SK-N-SH (cell line): ENCODE data around the gene IL9R. TPM values are rescaled to one million over a fixed set of nuclear protein-coding genes. Genes with fewer than 3 reads are reported as not detected.
"Not testable (repeated sequence)": the region's sequence is repeated elsewhere in the genome, so short reads cannot be mapped to it uniquely, and the experiment has no call there.

Experiments
- CTCF ChIA-PET: fragments of 300-600, 350-600 bp; formaldehyde crosslinking; extraction: SDS; loops from one replicate; lab custom pipeline; 2021; lab: Yijun Ruan, JAX
- POLR2A ChIA-PET: fragments of 350-600 bp; sonication (Branson Sonifier 250); formaldehyde crosslinking; extraction: SDS; loops from one replicate; lab custom pipeline; 2020; ENCODE audit warnings: antibody characterized with exemption, inconsistent platforms; lab: Yijun Ruan, JAX
- DNase-seq: peaks from one replicate; pipeline ENCODE4 v3.0.0; 2012
- H2AFZ ChIP-seq: fragments of 200-600 bp; sonication (generic); 2 replicates; pipeline ENCODE4 v1.8.1; 2016; ENCODE audit warnings: antibody characterized with exemption, mild to moderate bottlenecking, low read depth
- H3F3A ChIP-seq: fragments of 200-600 bp; sonication (generic); replicated peaks from 2 replicates; pipeline ENCODE3; 2016; ENCODE audit warnings: antibody characterized with exemption, mild to moderate bottlenecking; ENCODE audit not compliant: insufficient read depth
- H3K27ac ChIP-seq, 2 experiments: fragments of 200-500 bp in 1 of 2; fragments of 200-600 bp in 1 of 2; sonication (Bioruptor generic) in 1 of 2; sonication (generic), shearing (Covaris generic) in 1 of 2; 2 replicates each; pipeline versions ENCODE4 v1.5.1 to v1.6.1; 2014 to 2016; ENCODE audit warnings: low read depth in 2 of 2, inconsistent platforms in 1 of 2, low read length in 1 of 2, mild to moderate bottlenecking in 1 of 2, mixed read lengths in 1 of 2
- H3K27me3 ChIP-seq: fragments of 200-600 bp; sonication (generic), shearing (Covaris generic); 2 replicates; pipeline ENCODE4 v1.6.1; 2016; ENCODE audit warnings: mixed run types; ENCODE audit not compliant: insufficient read depth
- H3K36me3 ChIP-seq, 2 experiments: fragments of 200-500 bp in 1 of 2; fragments of 200-600 bp in 1 of 2; sonication (Bioruptor generic) in 1 of 2; sonication (generic) in 1 of 2; replicated peaks in 1 of 2; 2 replicates each; pipeline versions ENCODE3 to v1.5.1; 2014 to 2016; ENCODE audit warnings: low read length in 1 of 2, mild to moderate bottlenecking in 1 of 2; ENCODE audit not compliant: insufficient read depth in 2 of 2, control insufficient read depth in 1 of 2
- H3K4me1 ChIP-seq, 2 experiments: fragments of 200-500 bp in 1 of 2; fragments of 200-600 bp in 1 of 2; sonication (Bioruptor generic) in 1 of 2; sonication (generic), shearing (Covaris generic) in 1 of 2; 2 replicates each; pipeline versions ENCODE4 v1.5.1 to v1.6.1; 2014 to 2016; ENCODE audit warnings: low read depth in 1 of 2, low read length in 1 of 2, mixed run types in 1 of 2; ENCODE audit not compliant: insufficient read depth in 2 of 2, control insufficient read depth in 1 of 2
- H3K4me2 ChIP-seq: fragments of 200-600 bp; sonication (generic), shearing (Covaris generic); 2 replicates; pipeline ENCODE4 v1.6.1; 2017; ENCODE audit warnings: mixed run types
- H3K4me3 ChIP-seq, 2 experiments: fragments of 200-500 bp in 1 of 2; fragments of 200-600 bp in 1 of 2; sonication (Bioruptor generic) in 1 of 2; sonication (generic), shearing (Covaris generic) in 1 of 2; 2 replicates each; pipeline versions ENCODE4 v1.5.1 to v1.8.1; 2014 to 2016; ENCODE audit warnings: low read depth in 2 of 2, inconsistent platforms in 1 of 2, low read length in 1 of 2, mild to moderate bottlenecking in 1 of 2, mixed read lengths in 1 of 2, moderate library complexity in 1 of 2
- H3K79me2 ChIP-seq: fragments of 200-600 bp; sonication (generic); 2 replicates; pipeline ENCODE4 v1.8.1; 2017; ENCODE audit warnings: mild to moderate bottlenecking; ENCODE audit not compliant: insufficient read depth
- H3K9ac ChIP-seq: fragments of 200-600 bp; sonication (generic); 2 replicates; pipeline ENCODE4 v1.6.1; 2017; ENCODE audit warnings: mixed run types
- H3K9me2 ChIP-seq: fragments of 200-600 bp; sonication (generic); 2 replicates; pipeline ENCODE4 v1.6.1; 2017; ENCODE audit warnings: mixed run types
- H3K9me3 ChIP-seq: fragments of 200-600 bp; sonication (generic); 2 replicates; pipeline ENCODE4 v1.6.1; 2017; ENCODE audit warnings: mixed run types, mild to moderate bottlenecking, moderate library complexity
- H4K20me1 ChIP-seq: fragments of 200-600 bp; sonication (generic); 2 replicates; pipeline ENCODE4 v1.6.1; 2017; ENCODE audit warnings: mild to moderate bottlenecking, mixed run types; ENCODE audit not compliant: insufficient read depth
- EP300 ChIP-seq, 2 experiments: IDR thresholded peaks; 2 replicates each; pipeline versions ENCODE4 v1.4.0 to v1.6.1; 2012; ENCODE audit warnings: borderline replicate concordance in 1 of 2, low read depth in 1 of 2, low read length in 1 of 2
- FOXJ3 ChIP-seq: sonication (generic); formaldehyde crosslinking; IDR thresholded peaks from 2 replicates; pipeline ENCODE4 v1.5.1; 2020; ENCODE audit warnings: mild to moderate bottlenecking, missing genetic modification reagents
- GABPA ChIP-seq: IDR thresholded peaks from 2 replicates; pipeline ENCODE4 v1.4.0; 2012; ENCODE audit warnings: low read depth, mild to moderate bottlenecking
- MXI1 ChIP-seq: IDR thresholded peaks from 2 replicates; pipeline ENCODE4 v1.6.1; 2012; ENCODE audit warnings: mild to moderate bottlenecking, low read depth, low read length, improper control_type of control experiment
- NFIC ChIP-seq: IDR thresholded peaks from 2 replicates; pipeline ENCODE4 v1.4.0; 2012; ENCODE audit warnings: borderline replicate concordance
- NRF1 ChIP-seq: IDR thresholded peaks from 2 replicates; pipeline ENCODE4 v1.6.1; 2012; ENCODE audit warnings: low read depth, mild to moderate bottlenecking, low read length
- RAD21 ChIP-seq: IDR thresholded peaks from 2 replicates; pipeline ENCODE4 v1.6.1; 2012; ENCODE audit warnings: mild to moderate bottlenecking, low read length
- RCOR1 ChIP-seq: fragments of 150-350 bp; IDR thresholded peaks from 2 replicates; pipeline ENCODE4 v1.6.1; 2017; ENCODE audit warnings: antibody characterized with exemption, low read length
- RFX5 ChIP-seq: IDR thresholded peaks from 2 replicates; pipeline ENCODE4 v1.6.1; 2012; ENCODE audit warnings: mild to moderate bottlenecking, improper control_type of control experiment, low read length
- SIN3A ChIP-seq: IDR thresholded peaks from 2 replicates; pipeline ENCODE4 v1.6.1; 2012; ENCODE audit warnings: low read depth, mild to moderate bottlenecking, low read length, moderate library complexity, borderline replicate concordance
- SMC3 ChIP-seq: IDR thresholded peaks from 2 replicates; pipeline ENCODE4 v1.6.1; 2012; ENCODE audit warnings: low read depth, low read length, improper control_type of control experiment
- TCF12 ChIP-seq: IDR thresholded peaks from 2 replicates; pipeline ENCODE4 v1.4.0; 2012
- USF2 ChIP-seq: fragments of 150-350 bp; IDR thresholded peaks from 2 replicates; pipeline ENCODE4 v1.6.1; 2017; ENCODE audit warnings: antibody characterized with exemption, low read length, low read depth, borderline replicate concordance
- YY1 ChIP-seq: IDR thresholded peaks from 2 replicates; pipeline ENCODE4 v1.4.0; 2012; ENCODE audit warnings: low read depth, mild to moderate bottlenecking
- ZBTB33 ChIP-seq: IDR thresholded peaks from 2 replicates; pipeline ENCODE4 v1.4.0; 2012; ENCODE audit warnings: low read depth, borderline replicate concordance
- WGBS: methylation state at CpG from one replicate; pipeline ENCODE4 v1.1.6; 2017; ENCODE audit warnings: low lambda C conversion rate; 5-methylcytosine and 5-hydroxymethylcytosine counted together
- polyA plus RNA-seq, 3 experiments: library from polyadenylated mRNA; depleted of rRNA; stranded (reverse); fragments of >200 nt; gene quantifications; 2 replicates each; pipeline ENCODE4 v1.2.3, GENCODE V29; 2012
- TF ChIP-seq, protein P1 (sequence below): IDR thresholded peaks from 2 replicates; pipeline ENCODE4 v1.4.0; 2012; ENCODE audit warnings: low read depth
- TF ChIP-seq, protein P2 (sequence below): IDR thresholded peaks from 2 replicates; pipeline ENCODE4; 2012

The IL9R gene
- polyA plus RNA-seq, 1 of the 3 experiments (the other 2 are of a cell fraction): 0.03 TPM

DNA sequence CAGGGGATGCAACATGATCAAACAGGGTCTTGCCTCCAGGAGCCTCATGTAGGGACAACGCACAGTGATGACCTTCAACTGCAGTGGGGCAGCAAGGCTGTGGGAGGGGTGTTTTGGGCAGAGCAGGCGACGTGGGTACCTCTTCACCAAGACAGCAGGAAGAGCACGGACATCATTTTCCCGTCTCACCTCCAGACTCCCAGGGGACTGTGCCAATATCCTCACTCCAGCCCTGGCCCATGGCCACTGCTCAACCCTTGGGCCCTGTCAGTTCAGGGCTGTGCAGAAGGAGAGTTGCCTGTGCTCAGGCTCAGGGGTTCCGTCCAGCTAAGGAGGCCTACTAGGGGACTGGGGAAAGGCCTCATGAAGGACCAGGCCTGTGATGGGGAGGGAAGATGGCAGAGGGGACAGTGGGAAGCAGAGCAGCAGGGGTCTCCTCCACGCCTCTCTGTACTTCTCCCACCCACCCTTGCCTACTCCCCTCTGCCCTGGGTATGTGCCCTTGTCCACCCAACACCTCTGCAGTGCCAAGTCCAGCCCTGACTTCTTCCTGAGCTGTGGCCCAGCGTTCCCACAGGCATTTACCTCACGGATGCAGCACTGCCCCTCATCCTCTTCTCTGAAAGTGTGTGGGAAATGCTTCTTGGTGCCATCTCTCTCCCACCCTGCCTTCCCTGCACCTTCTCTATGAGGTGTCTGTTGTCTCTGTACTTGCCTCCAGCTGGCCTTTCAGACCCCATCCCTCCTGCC, 1.4 kb downstream of the IL9R start:
- 66% methylated on average over 4 of the region's 9 CpGs for WGBS
- no peaks in the 10 kb centered on the region for H3F3A ChIP-seq
- POLR2A ChIA-PET: no interaction called here
- no peaks in the 10 kb centered on the region for H3K36me3 ChIP-seq
- no peak for TF ChIP-seq RFX5
- no peak for TF ChIP-seq GABPA
- TF ChIP-seq, protein P1, sequence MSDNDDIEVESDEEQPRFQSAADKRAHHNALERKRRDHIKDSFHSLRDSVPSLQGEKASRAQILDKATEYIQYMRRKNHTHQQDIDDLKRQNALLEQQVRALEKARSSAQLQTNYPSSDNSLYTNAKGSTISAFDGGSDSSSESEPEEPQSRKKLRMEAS: no peak
- TF ChIP-seq SMC3: no peak
- no peak for TF ChIP-seq RCOR1
- TF ChIP-seq RAD21: no peak
- no peak for TF ChIP-seq ZBTB33
- TF ChIP-seq NRF1: no peak
- TF ChIP-seq USF2: no peak
- no peak for TF ChIP-seq MXI1
- no peak for TF ChIP-seq NFIC
- TF ChIP-seq SIN3A: no peak
- no peak for TF ChIP-seq FOXJ3 (CRISPR knock-in tag)
- no peak for TF ChIP-seq EP300 (IDR thresholded peaks at IDR 0.05; ENCODE audit: borderline replicate concordance in 1 of 2, low read depth in 1 of 2, low read length in 1 of 2)
- TF ChIP-seq, protein P2, sequence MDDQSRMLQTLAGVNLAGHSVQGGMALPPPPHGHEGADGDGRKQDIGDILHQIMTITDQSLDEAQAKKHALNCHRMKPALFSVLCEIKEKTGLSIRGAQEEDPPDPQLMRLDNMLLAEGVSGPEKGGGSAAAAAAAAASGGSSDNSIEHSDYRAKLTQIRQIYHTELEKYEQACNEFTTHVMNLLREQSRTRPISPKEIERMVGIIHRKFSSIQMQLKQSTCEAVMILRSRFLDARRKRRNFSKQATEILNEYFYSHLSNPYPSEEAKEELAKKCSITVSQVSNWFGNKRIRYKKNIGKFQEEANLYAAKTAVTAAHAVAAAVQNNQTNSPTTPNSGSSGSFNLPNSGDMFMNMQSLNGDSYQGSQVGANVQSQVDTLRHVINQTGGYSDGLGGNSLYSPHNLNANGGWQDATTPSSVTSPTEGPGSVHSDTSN: no peak
- TF ChIP-seq TCF12: no peak
- no peak for TF ChIP-seq YY1
- TF ChIP-seq, all 33 proteins: peak for 0
- Histone ChIP-seq H3K9me3 (no peaks in the 10 kb centered on the region), H3K9me2 (no peaks in the 10 kb centered on the region), H2AFZ (no peak overlapping the region), H3K4me1 (peaks cover 0 to 17% of the 10 kb centered on the region in 2 experiments; a peak in 1 of 4 replicates), H3K27ac (no peak overlapping the region), H4K20me1 (no peaks in the 10 kb centered on the region), H3K4me2 (no peak overlapping the region), H3K27me3 (no peaks in the 10 kb centered on the region; the same call in 1 of the 2 replicates), H3K79me2 (no peaks in the 10 kb centered on the region), H3K4me3 (no peak overlapping the region), H3K9ac (no peak overlapping the region)
- DNase-seq: no peak
- CTCF ChIA-PET: no interaction called here

DNA sequence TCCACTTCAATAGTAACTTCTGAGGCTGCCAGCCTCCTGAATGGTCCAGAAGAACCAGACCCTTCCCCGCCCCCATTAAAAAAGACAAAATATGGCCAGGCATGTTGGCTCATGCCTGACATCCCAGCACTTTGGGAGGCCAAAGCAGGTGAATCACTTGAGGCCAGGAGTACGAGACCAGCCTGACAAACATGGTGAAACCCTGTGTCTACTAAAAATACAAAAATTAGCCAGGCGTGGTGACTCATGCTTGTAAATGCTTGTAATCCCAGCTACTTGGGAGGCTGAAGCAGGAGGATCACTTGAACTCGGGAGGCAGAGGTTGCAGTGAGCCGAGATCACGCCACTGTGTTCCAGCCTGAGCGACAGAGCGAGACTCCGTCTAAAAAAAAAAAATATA, 2.3 kb downstream of the IL9R start:
- H3K27ac ChIP-seq, H4K20me1 ChIP-seq, DNase-seq, H3K4me2 ChIP-seq, H3K79me2 ChIP-seq, H3K4me3 ChIP-seq, H3F3A ChIP-seq, CTCF ChIA-PET, H3K36me3 ChIP-seq, H3K27me3 ChIP-seq, POLR2A ChIA-PET, H2AFZ ChIP-seq, H3K9ac ChIP-seq, H3K9me2 ChIP-seq, H3K9me3 ChIP-seq: not testable (repeated sequence)
- H3K4me1 ChIP-seq: peaks cover 0 to 17% of the 10 kb centered on the region in 2 experiments; a peak in 1 of 4 replicates
- 73% methylated on average over 9 of the region's 9 CpGs for WGBS
